Measurements from ENCODE around the gene NLRP6. TPM values are rescaled to one million over a fixed set of nuclear protein-coding genes. Genes with fewer than 3 reads are reported as not detected.

Gene NLRP6
- polyA plus RNA-seq, 3 donors, result 0.10 to 0.51 (median 0.24) TPM

GRCh38 chr11:259413-259812 is 18.8 kb upstream of the NLRP6 start:
- Histone ChIP-seq H3K4me3 (replicated peaks in 1 of 3; ENCODE audit: low read depth in 2 of 3, low read length in 3 of 3) (no peak overlapping the region), H3K36me3 (replicated peaks in 1 of 2; ENCODE audit: control insufficient read depth in 1 of 2, insufficient read depth in 2 of 2, low read length in 2 of 2) (no peaks in the 10 kb centered on the region), H3K9me3 (replicated peaks in 1 of 2; ENCODE audit: control insufficient read depth in 1 of 2, insufficient read depth in 1 of 2, low read length in 2 of 2) (no peaks in the 10 kb centered on the region), H4K20me1 (ENCODE audit: insufficient read depth, low read length) (no peaks in the 10 kb centered on the region), H3K27me3 (ENCODE audit: control insufficient read depth in 2 of 2, insufficient read depth in 2 of 2, low read length in 2 of 2) (no peaks in the 10 kb centered on the region), H3K79me2 (ENCODE audit: insufficient read depth, low read length) (no peaks in the 10 kb centered on the region), H3K27ac (ENCODE audit: low read depth in 1 of 2, low read length in 2 of 2) (no peak overlapping the region), H3K4me1 (ENCODE audit: control insufficient read depth in 1 of 2, insufficient read depth in 2 of 2, low read length in 2 of 2) (no peaks in the 10 kb centered on the region), H3K9ac (ENCODE audit: insufficient read depth, low read length, poor library complexity, severe bottlenecking) (no peak overlapping the region), H3K4me2 (replicated peaks; ENCODE audit: extremely low read depth, low read length, poor library complexity, severe bottlenecking) (no peak overlapping the region), H2AFZ (ENCODE audit: insufficient read depth, low read depth, low read length, poor library complexity, severe bottlenecking) (no peak overlapping the region)
- Mint-ChIP-seq H3K27me3 (ENCODE audit: low read depth in 3 of 3) (peaks cover 0 to 6% (median 4%) of the 10 kb centered on the region in 3 donors), H3K4me3 (no peak overlapping the region), H3K27ac (no peak overlapping the region), H3K36me3 (no peaks in the 10 kb centered on the region), H3K9me3 (peaks cover 0 to 3% (median 0%) of the 10 kb centered on the region in 7 donors), H3K4me1 (peaks cover 7% of the 10 kb centered on the region)
- intact Hi-C loops (cut with micrococcal nuclease), result no loop called here
- DNase-seq, result no peak
- no peak for TF ChIP-seq CTCF (IDR thresholded peaks at IDR 0.05)
- WGBS (ENCODE audit: insufficient coverage), result 50% methylated on average over 1 of the region's 10 CpGs

- Histone ChIP-seq H3K79me2 (ENCODE audit: insufficient read depth, low read length) (no peaks in the 10 kb centered on the region), H3K9ac (ENCODE audit: insufficient read depth, low read length, poor library complexity, severe bottlenecking) (no peak overlapping the region), H3K27ac (ENCODE audit: low read depth in 1 of 2, low read length in 2 of 2) (no peak overlapping the region), H3K27me3 (ENCODE audit: control insufficient read depth in 2 of 2, insufficient read depth in 2 of 2, low read length in 2 of 2) (no peaks in the 10 kb centered on the region), H4K20me1 (ENCODE audit: insufficient read depth, low read length) (no peaks in the 10 kb centered on the region), H3K9me3 (replicated peaks in 1 of 2; ENCODE audit: control insufficient read depth in 1 of 2, insufficient read depth in 1 of 2, low read length in 2 of 2) (peaks cover 0 to 5% of the 10 kb centered on the region in 2 donors), H3K4me2 (replicated peaks; ENCODE audit: extremely low read depth, low read length, poor library complexity, severe bottlenecking) (no peak overlapping the region), H3K4me3 (replicated peaks in 1 of 3; ENCODE audit: low read depth in 2 of 3, low read length in 3 of 3) (no peak overlapping the region), H3K36me3 (replicated peaks in 1 of 2; ENCODE audit: control insufficient read depth in 1 of 2, insufficient read depth in 2 of 2, low read length in 2 of 2) (no peaks in the 10 kb centered on the region), H3K4me1 (ENCODE audit: control insufficient read depth in 1 of 2, insufficient read depth in 2 of 2, low read length in 2 of 2) (no peaks in the 10 kb centered on the region), H2AFZ (ENCODE audit: insufficient read depth, low read depth, low read length, poor library complexity, severe bottlenecking) (no peak overlapping the region)
- Mint-ChIP-seq H3K36me3 (no peaks in the 10 kb centered on the region), H3K9me3 (peaks cover 0 to 8% (median 4%) of the 10 kb centered on the region in 7 donors), H3K4me3 (no peak overlapping the region), H3K27me3 (ENCODE audit: low read depth in 3 of 3) (peaks cover 4 to 6% (median 6%) of the 10 kb centered on the region in 3 donors), H3K4me1 (peaks cover 7% of the 10 kb centered on the region), H3K27ac (no peak overlapping the region)
- 100% methylated on average over 3 of the region's 4 CpGs for WGBS (ENCODE audit: insufficient coverage)
- no peak for TF ChIP-seq CTCF (IDR thresholded peaks at IDR 0.05)
- DNase-seq, result no peak
- intact Hi-C loops (cut with micrococcal nuclease), result no loop called here
These were observed 16.6 kb upstream of the NLRP6 start for GRCh38 chr11:261624-262023.

Measured in CD14-positive monocyte (primary cell).